PC-3 (cell line): ENCODE results near the gene EPHA10.

ENCODE experiments used
- CTCF ChIP-seq: fragments of 300-600 bp; sonication (generic); conservative IDR thresholded peaks from 2 replicates; pipeline ENCODE4 v1.5.1; 2017; ENCODE audit warnings: antibody characterized with exemption, low read depth, mild to moderate bottlenecking, low read length
- EZH2 ChIP-seq: fragments of 300-600 bp; sonication (generic); IDR thresholded peaks from one replicate; pipeline ENCODE4 v1.6.1; 2017; ENCODE audit warnings: antibody characterized with exemption, mild to moderate bottlenecking, low read length; ENCODE audit not compliant: unreplicated experiment
- EZH2phosphoT487 ChIP-seq: fragments of 300-600 bp; sonication (generic); IDR thresholded peaks from 2 replicates; pipeline ENCODE4 v1.6.1; 2018; ENCODE audit warnings: mild to moderate bottlenecking, antibody characterized with exemption, low read length, borderline replicate concordance

- TF ChIP-seq CTCF (peak; percentile 47), EZH2phosphoT487 (no peak), EZH2 (no peak)
These were observed 1.2 kb upstream of the EPHA10 start for GRCh38 chr1:37765916-37766664.
